HepG2 (cell line): ENCODE data around the gene PPP6R2. TPM values are rescaled to one million over a fixed set of nuclear protein-coding genes. Genes with fewer than 3 reads are reported as not detected.

ENCODE experiments used
- CAMTA2 ChIP-seq: sonication (generic); formaldehyde crosslinking; IDR thresholded peaks from 2 replicates; pipeline ENCODE4 v1.4.0; 2020; ENCODE audit warnings: mild to moderate bottlenecking, missing genetic modification reagents, borderline replicate concordance
- ELF3 ChIP-seq: IDR thresholded peaks from 2 replicates; pipeline ENCODE4 v1.6.1; 2016; ENCODE audit warnings: missing genetic modification reagents, missing compliant biosample characterization
- EP300 ChIP-seq, 3 experiments: sonication (generic) in 1 of 3; formaldehyde crosslinking in 1 of 3; IDR thresholded peaks; 2 replicates each; pipeline versions ENCODE4 v1.5.1 to v1.6.1; 2011 to 2020; ENCODE audit warnings: low read depth in 2 of 3, low read length in 2 of 3, borderline replicate concordance in 1 of 3, improper control_type of control experiment in 1 of 3, mild to moderate bottlenecking in 1 of 3, missing genetic modification reagents in 1 of 3, moderate library complexity in 1 of 3
- JARID2 ChIP-seq: sonication (generic); formaldehyde crosslinking; IDR thresholded peaks from 2 replicates; pipeline ENCODE4 v1.8.1; 2023; ENCODE audit warnings: missing genetic modification reagents, inconsistent platforms; ENCODE audit not compliant: insufficient replicate concordance
- KLF16 ChIP-seq, 2 experiments: sonication (generic) in 1 of 2; formaldehyde crosslinking in 1 of 2; IDR thresholded peaks; 2 replicates each; pipeline versions ENCODE4 v1.6.1 to v1.8.0; 2016 to 2023; ENCODE audit warnings: missing genetic modification reagents in 2 of 2, missing compliant biosample characterization in 1 of 2
- NFIC ChIP-seq: IDR thresholded peaks from 2 replicates; pipeline ENCODE4 v1.6.1; 2012; ENCODE audit warnings: mild to moderate bottlenecking, low read length, inconsistent platforms
- PLRG1 ChIP-seq: fragments of 450-650 bp; conservative IDR thresholded peaks from 2 replicates; pipeline ENCODE4 v1.6.1; 2016
- POLR2A ChIP-seq, 2 experiments: IDR thresholded peaks; 2 replicates each; pipeline ENCODE4 v1.6.1; 2011; ENCODE audit warnings: low read depth in 2 of 2, low read length in 2 of 2, mild to moderate bottlenecking in 1 of 2, moderate library complexity in 1 of 2; ENCODE audit not compliant: insufficient read depth in 1 of 2
- REL ChIP-seq: sonication (generic); formaldehyde crosslinking; conservative IDR thresholded peaks from 2 replicates; pipeline ENCODE4 v1.8.0; 2022; ENCODE audit warnings: mild to moderate bottlenecking, missing genetic modification reagents, moderate library complexity
- SIX1 ChIP-seq: sonication (generic); formaldehyde crosslinking; IDR thresholded peaks from 2 replicates; pipeline ENCODE4 v1.4.0; 2020; ENCODE audit warnings: missing genetic modification reagents, borderline replicate concordance
- ZFP91 ChIP-seq: sonication (generic); formaldehyde crosslinking; IDR thresholded peaks from 2 replicates; pipeline ENCODE4 v1.9.0; 2022; ENCODE audit warnings: missing genetic modification reagents, mild to moderate bottlenecking, borderline replicate concordance
- ZMYM2 ChIP-seq: sonication (generic); formaldehyde crosslinking; IDR thresholded peaks from 2 replicates; pipeline ENCODE4 v1.8.0; 2022; ENCODE audit warnings: mild to moderate bottlenecking, missing genetic modification reagents
- ZNF12 ChIP-seq: sonication (generic); formaldehyde crosslinking; IDR thresholded peaks from 2 replicates; pipeline ENCODE4 v1.5.0; 2020; ENCODE audit warnings: missing genetic modification reagents
- ZNF136 ChIP-seq: sonication (generic); formaldehyde crosslinking; IDR thresholded peaks from 2 replicates; pipeline ENCODE4 v1.8.1; 2022; ENCODE audit warnings: low read depth, mild to moderate bottlenecking, moderate library complexity, missing genetic modification reagents
- ZNF343 ChIP-seq: sonication (generic); formaldehyde crosslinking; IDR thresholded peaks from 2 replicates; pipeline ENCODE4 v1.4.0; 2020; ENCODE audit warnings: mild to moderate bottlenecking, missing genetic modification reagents
- ZNF687 ChIP-seq: sonication (generic); formaldehyde crosslinking; IDR thresholded peaks from 2 replicates; pipeline ENCODE4 v1.5.1; 2020; ENCODE audit warnings: mild to moderate bottlenecking, missing genetic modification reagents, moderate library complexity
- ZNF816 ChIP-seq: sonication (generic); formaldehyde crosslinking; IDR thresholded peaks from 2 replicates; pipeline ENCODE4 v1.8.0; 2022; ENCODE audit warnings: missing genetic modification reagents, mild to moderate bottlenecking, borderline replicate concordance
- polyA plus RNA-seq, 8 experiments: library from polyadenylated mRNA; depleted of rRNA in 3 of 8; stranded (reverse) in 7 of 8; unstranded in 1 of 8; fragments of >200 nt; fragmentation: Illumina TruSeq in 4 of 8; extraction: Trizol in 4 of 8; gene quantifications; 2 replicates each; pipeline versions ENCODE4 v1.2.1 to v1.2.3, GENCODE V29; 2011 to 2016; ENCODE audit warnings: low read depth in 4 of 8, missing spikeins in 1 of 8, mixed read lengths in 1 of 8; ENCODE audit not compliant: insufficient read depth in 1 of 8
- total RNA-seq, 5 experiments: library from RNA; depleted of rRNA; stranded (reverse); fragments of >200 nt; fragmentation: Illumina TruSeq; extraction: Trizol; gene quantifications; 2 replicates each; pipeline ENCODE4 v1.2.3, GENCODE V29; 2016; ENCODE audit warnings: low read depth in 1 of 5
- TF ChIP-seq, protein P1 (sequence below): sonication (generic); formaldehyde crosslinking; IDR thresholded peaks from 2 replicates; pipeline ENCODE4 v1.8.0; 2022; ENCODE audit warnings: mild to moderate bottlenecking, missing genetic modification reagents; ENCODE audit not compliant: insufficient replicate concordance
- TF ChIP-seq, protein P2 (sequence below): sonication (generic); formaldehyde crosslinking; IDR thresholded peaks from 2 replicates; pipeline ENCODE4 v1.8.1; 2023; ENCODE audit warnings: mild to moderate bottlenecking, missing genetic modification reagents, borderline replicate concordance
- TF ChIP-seq, protein P3 (sequence below): sonication (generic); IDR thresholded peaks from 2 replicates; pipeline ENCODE4 v1.6.1; 2016; ENCODE audit warnings: low read depth, borderline replicate concordance

Gene PPP6R2
- total and polyA plus RNA-seq, 2 of the 13 experiments (the other 11 are each of a cell fraction or from before 2014, with no cell fraction given), result 55.0 to 102 TPM

- TF ChIP-seq, protein P1, sequence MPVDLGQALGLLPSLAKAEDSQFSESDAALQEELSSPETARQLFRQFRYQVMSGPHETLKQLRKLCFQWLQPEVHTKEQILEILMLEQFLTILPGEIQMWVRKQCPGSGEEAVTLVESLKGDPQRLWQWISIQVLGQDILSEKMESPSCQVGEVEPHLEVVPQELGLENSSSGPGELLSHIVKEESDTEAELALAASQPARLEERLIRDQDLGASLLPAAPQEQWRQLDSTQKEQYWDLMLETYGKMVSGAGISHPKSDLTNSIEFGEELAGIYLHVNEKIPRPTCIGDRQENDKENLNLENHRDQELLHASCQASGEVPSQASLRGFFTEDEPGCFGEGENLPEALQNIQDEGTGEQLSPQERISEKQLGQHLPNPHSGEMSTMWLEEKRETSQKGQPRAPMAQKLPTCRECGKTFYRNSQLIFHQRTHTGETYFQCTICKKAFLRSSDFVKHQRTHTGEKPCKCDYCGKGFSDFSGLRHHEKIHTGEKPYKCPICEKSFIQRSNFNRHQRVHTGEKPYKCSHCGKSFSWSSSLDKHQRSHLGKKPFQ (CRISPR knock-in tag), result peak; percentile 43
- 0 out of 2 replicates have a peak, but pooled peaks have one; percentile 39 for TF ChIP-seq ZNF343
- 0 out of 2 replicates have a peak, but pooled peaks have one; percentile 32 for TF ChIP-seq ZNF136 (CRISPR knock-in tag)
- TF ChIP-seq, protein P2, sequence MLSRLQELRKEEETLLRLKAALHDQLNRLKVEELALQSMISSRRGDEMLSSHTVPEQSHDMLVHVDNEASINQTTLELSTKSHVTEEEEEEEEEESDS (CRISPR knock-in tag), result no peak
- no peak for TF ChIP-seq ZMYM2 (CRISPR knock-in tag)
- peak; percentile 65; the same call in 1 of the 2 replicates for TF ChIP-seq ZFP91
- no peak for TF ChIP-seq ZNF816 (CRISPR knock-in tag)
- no peak for TF ChIP-seq PLRG1
- TF ChIP-seq EP300 (IDR thresholded peaks at IDR 0.05; ENCODE audit: low read depth in 2 of 2, low read length in 2 of 2), result 0 out of 4 replicates have a peak, but pooled peaks of 1 of the 2 experiments have one; percentile 17
- TF ChIP-seq EP300 (CRISPR knock-in tag; IDR thresholded peaks at IDR 0.05; ENCODE audit: borderline replicate concordance), result no peak
- no peak for TF ChIP-seq CAMTA2 (CRISPR knock-in tag)
- 0 out of 2 replicates have a peak, but pooled peaks have one; percentile 26 for TF ChIP-seq SIX1 (CRISPR knock-in tag)
- no peak for TF ChIP-seq NFIC
- TF ChIP-seq ZNF687, result peak; percentile 74
- peak; percentile 39; the same call in 1 of the 2 replicates for TF ChIP-seq ELF3 (CRISPR knock-in tag)
- no peak for TF ChIP-seq ZNF12
- TF ChIP-seq, protein P3, sequence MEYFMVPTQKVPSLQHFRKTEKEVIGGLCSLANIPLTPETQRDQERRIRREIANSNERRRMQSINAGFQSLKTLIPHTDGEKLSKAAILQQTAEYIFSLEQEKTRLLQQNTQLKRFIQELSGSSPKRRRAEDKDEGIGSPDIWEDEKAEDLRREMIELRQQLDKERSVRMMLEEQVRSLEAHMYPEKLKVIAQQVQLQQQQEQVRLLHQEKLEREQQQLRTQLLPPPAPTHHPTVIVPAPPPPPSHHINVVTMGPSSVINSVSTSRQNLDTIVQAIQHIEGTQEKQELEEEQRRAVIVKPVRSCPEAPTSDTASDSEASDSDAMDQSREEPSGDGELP, result peak; percentile 88
- peak in 1 of 2 experiments; percentile 43; a peak in 1 of 4 replicates for TF ChIP-seq KLF16 (CRISPR knock-in tag; IDR thresholded peaks at IDR 0.05)
- 0 out of 4 replicates have a peak, but pooled peaks of 1 of the 2 experiments have one; percentile 6 for TF ChIP-seq POLR2A (IDR thresholded peaks at IDR 0.05; ENCODE audit: insufficient read depth in 1 of 2, low read depth in 2 of 2, low read length in 2 of 2)
- no peak for TF ChIP-seq JARID2 (CRISPR knock-in tag)
- no peak for TF ChIP-seq REL (CRISPR knock-in tag)
Observed at GRCh38 chr22:50341977-50342650, 1.0 kb upstream of the PPP6R2 start (continued).
